Lower lobe of right lung (tissue), 2 donors: ENCODE data around the gene MUTYH. TPM values are rescaled to one million over a fixed set of nuclear protein-coding genes. Genes with fewer than 3 reads are reported as not detected.
"Not testable (repeated sequence)": the region's sequence is repeated elsewhere in the genome, so short reads cannot be mapped to it uniquely, and the experiment has no call there.

Experiments used
- ATAC-seq, 2 donors: fragments of 200-7000 bp; cut with Tn5 transposase; one replicate each; pipeline ENCODE4 v1.9.1; 2020 to 2022; ENCODE audit warnings: mild to moderate bottlenecking in 2 of 2, moderate library complexity in 2 of 2
- DNase-seq: peaks from one replicate; pipeline ENCODE4 v3.0.0-alpha.2; 2020
- H3K27ac ChIP-seq: fragments of 200-600 bp; one replicate; pipeline ENCODE4 v1.8.0; 2022
- H3K27me3 ChIP-seq: fragments of 200-600 bp; one replicate; pipeline ENCODE4 v1.8.0; 2022; ENCODE audit warnings: low read depth
- H3K36me3 ChIP-seq: fragments of 200-600 bp; one replicate; pipeline ENCODE4 v1.8.0; 2022; ENCODE audit warnings: mild to moderate bottlenecking
- H3K4me1 ChIP-seq: fragments of 200-600 bp; one replicate; pipeline ENCODE4 v1.8.0; 2022
- H3K4me3 ChIP-seq: fragments of 200-600 bp; one replicate; pipeline ENCODE4 v1.8.0; 2022; ENCODE audit warnings: mild to moderate bottlenecking
- H3K9me3 ChIP-seq: fragments of 200-600 bp; one replicate; pipeline ENCODE4 v1.8.0; 2022
- intact Hi-C: fragments of 100-400 bp; cut with DNase I; formaldehyde crosslinking; loops from one replicate; pipeline ENCODE4 v1.11.0; 2022
- total RNA-seq: library from RNA; stranded (reverse); fragmentation: NEBNext Ultra II Directional; extraction: Animal tissue kit (Norgen Biotek cat#: 25700); gene quantifications from one replicate; pipeline ENCODE4 v1.2.1, GENCODE V29; 2021
- TF ChIP-seq, protein P1 (sequence below): fragments of 200-600 bp; IDR thresholded peaks from one replicate; pipeline ENCODE4 v1.8.0; 2022; ENCODE audit warnings: antibody characterized with exemption, mild to moderate bottlenecking
- donor health status: DM: no; HTN: yes; CAD: no; lungs with severe emphysema.

The MUTYH gene
- total RNA-seq, 1 donor from 2014 or later = 23.7 TPM

DNA sequence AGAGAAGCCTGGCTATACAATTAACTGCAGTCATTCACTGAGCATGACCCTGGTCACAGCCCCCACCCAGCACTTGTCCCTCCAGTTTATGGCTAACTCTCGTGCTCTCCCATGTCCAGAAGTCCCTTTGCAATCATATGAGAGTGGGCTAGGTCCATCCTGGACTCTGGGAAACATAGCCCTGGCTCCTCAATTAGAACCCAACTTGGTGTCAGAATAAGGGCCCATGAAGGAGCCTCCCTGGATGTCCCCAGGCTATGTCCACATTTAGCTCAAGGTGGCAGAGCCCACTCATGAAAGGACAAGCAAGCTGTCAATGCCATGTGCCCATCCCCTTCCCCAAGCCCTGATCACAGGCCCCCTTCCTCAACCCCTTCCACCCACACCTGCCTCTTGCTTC, 40.9 kb downstream of the MUTYH start:
- TF ChIP-seq, protein P1, sequence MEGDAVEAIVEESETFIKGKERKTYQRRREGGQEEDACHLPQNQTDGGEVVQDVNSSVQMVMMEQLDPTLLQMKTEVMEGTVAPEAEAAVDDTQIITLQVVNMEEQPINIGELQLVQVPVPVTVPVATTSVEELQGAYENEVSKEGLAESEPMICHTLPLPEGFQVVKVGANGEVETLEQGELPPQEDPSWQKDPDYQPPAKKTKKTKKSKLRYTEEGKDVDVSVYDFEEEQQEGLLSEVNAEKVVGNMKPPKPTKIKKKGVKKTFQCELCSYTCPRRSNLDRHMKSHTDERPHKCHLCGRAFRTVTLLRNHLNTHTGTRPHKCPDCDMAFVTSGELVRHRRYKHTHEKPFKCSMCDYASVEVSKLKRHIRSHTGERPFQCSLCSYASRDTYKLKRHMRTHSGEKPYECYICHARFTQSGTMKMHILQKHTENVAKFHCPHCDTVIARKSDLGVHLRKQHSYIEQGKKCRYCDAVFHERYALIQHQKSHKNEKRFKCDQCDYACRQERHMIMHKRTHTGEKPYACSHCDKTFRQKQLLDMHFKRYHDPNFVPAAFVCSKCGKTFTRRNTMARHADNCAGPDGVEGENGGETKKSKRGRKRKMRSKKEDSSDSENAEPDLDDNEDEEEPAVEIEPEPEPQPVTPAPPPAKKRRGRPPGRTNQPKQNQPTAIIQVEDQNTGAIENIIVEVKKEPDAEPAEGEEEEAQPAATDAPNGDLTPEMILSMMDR = no peak

DNA sequence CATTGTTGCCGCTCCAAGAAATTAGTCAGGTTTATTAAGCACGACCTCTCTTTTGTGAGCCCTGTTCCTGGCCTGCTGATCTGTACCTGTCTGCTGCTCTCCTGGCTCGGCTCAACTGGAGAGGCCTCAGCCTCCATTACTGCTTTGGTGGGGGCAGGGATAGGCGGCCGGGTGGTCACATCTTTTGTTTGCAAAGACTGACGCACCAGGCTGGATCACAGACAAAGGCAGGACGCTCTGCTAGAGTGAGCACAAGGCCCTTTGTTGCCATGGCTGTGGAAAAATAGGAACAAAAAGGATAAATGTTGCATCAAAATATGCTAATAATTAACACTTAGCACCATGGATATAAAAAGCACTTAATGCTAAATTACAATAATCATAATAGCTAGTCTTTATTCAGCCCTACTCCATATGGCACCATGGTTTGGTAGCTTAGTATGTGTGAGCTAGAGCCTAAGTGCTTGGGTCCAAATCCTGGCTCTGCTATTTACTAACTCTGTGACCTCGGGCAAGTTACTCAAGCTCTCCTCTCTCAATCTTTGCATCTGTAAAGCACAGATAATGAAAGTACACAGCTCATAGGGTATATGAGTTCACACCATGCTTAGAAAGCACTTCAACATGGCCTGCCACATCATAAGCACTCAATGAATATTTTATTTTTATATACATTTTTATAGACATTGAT, 42.4 kb downstream of the MUTYH start:
- Histone ChIP-seq H3K9me3 (no peaks in the 10 kb centered on the region), H3K27ac (no peak overlapping the region), H3K4me1 (peaks cover 2% of the 10 kb centered on the region), H3K36me3 (no peaks in the 10 kb centered on the region), H3K4me3 (no peak overlapping the region), H3K27me3 (no peaks in the 10 kb centered on the region)
- ATAC-seq = no peak
- TF ChIP-seq, protein P1 = no peak
- intact Hi-C loops = no loop called here
- DNase-seq = no peak

More for the DNA sequence above, 40.9 kb downstream of the MUTYH start:
- H3K27ac ChIP-seq = no peak overlapping the region
- no peaks in the 10 kb centered on the region for H3K36me3 ChIP-seq
- ATAC-seq (no peak), DNase-seq (no peak)
- H3K27me3 ChIP-seq = no peaks in the 10 kb centered on the region
- H3K4me3 ChIP-seq = no peak overlapping the region
- intact Hi-C loops = no loop called here
- no peaks in the 10 kb centered on the region for H3K9me3 ChIP-seq
- peaks cover 7% of the 10 kb centered on the region for H3K4me1 ChIP-seq

DNA sequence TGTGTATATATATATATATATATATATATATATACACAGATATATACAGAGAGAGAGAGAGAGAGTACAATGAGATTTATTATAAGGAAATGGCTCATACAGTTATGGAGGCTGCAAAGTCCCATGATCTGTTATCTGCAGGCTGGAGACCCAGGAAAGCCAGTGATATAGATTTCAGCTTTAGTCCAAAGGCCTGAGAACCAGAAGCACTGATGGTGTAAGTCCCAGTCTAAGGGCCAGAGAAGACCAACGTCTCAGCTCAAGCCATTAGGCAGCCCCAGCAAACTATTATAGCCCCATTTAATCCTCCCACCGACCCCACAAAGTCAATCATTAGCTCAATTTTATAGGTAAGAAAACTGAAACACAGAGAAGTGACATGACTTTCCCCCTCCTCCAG, 48.5 kb downstream of the MUTYH start:
- Histone ChIP-seq H3K27ac (no peak overlapping the region), H3K27me3 (no peaks in the 10 kb centered on the region), H3K4me1 (no peaks in the 10 kb centered on the region), H3K9me3 (no peaks in the 10 kb centered on the region), H3K36me3 (no peaks in the 10 kb centered on the region), H3K4me3 (no peak overlapping the region)
- DNase-seq (no peak), ATAC-seq (no peak)
- intact Hi-C loops = no loop called here
- TF ChIP-seq, protein P1 = no peak

DNA sequence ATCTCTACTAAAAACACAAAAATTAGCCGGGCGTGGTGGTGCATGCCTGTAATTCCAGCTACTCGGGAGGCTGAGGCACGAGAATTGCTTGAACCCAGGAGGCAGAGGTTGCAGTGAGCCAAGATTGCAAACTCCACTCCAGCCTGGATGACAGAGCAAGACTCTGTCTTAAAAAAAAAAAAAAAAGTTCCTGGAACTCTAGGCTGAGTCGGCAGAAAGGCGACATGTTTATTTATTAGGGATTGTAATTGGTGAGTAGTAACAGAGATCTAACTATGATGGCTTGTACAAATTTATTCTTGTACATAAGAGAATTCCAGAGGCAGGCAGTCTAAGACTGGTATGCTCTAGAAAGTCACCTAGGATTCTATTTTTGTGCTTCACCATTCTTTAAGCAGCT, 49.2 kb downstream of the MUTYH start:
- H3K4me1 ChIP-seq, DNase-seq, intact Hi-C loops, H3K9me3 ChIP-seq, ATAC-seq, H3K4me3 ChIP-seq, H3K36me3 ChIP-seq, H3K27me3 ChIP-seq, H3K27ac ChIP-seq: not testable (repeated sequence)

DNA sequence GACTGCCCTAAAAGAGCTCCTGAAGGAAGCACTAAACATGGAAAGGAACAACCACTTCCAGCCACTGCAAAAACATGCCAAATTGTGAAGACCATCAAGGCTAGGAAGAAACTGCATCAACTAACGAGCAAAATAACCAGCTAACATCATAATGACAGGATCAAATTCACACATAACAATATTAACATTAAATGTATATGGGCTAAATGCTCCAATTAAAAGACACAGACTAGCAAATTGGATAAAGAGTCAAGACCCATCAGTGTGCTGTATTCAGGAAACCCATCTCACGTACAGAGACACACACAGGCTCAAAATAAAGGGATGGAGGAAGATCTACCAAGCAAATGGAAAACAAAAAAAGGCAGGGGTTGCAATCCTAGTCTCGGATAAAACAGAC, 53.7 kb downstream of the MUTYH start:
- DNase-seq, intact Hi-C loops, H3K4me1 ChIP-seq, H3K9me3 ChIP-seq, H3K4me3 ChIP-seq, H3K27me3 ChIP-seq, H3K36me3 ChIP-seq, H3K27ac ChIP-seq, ATAC-seq: not testable (repeated sequence)

DNA sequence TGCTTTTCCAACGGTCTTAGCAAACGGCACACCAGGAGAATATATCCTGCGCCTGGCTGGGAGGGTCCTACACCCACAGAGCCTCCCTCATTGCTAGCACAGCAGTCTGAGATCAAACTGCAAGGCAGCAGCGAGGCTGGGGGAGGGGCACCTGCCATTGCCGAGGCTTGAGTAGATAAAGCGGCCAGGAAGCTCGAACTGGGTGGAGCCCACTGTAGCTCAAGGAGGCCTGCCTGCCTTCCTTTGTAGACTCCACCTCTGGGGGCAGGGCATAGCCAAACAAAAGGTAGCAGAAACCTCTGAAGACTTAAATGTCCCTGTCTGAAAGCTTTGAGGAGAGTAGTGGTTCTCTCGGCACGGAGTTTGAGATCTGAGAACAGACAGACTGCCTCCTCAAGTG, 55.4 kb downstream of the MUTYH start:
- intact Hi-C loops, DNase-seq, H3K4me3 ChIP-seq, H3K36me3 ChIP-seq, H3K9me3 ChIP-seq, H3K4me1 ChIP-seq, H3K27me3 ChIP-seq, H3K27ac ChIP-seq, ATAC-seq: not testable (repeated sequence)

DNA sequence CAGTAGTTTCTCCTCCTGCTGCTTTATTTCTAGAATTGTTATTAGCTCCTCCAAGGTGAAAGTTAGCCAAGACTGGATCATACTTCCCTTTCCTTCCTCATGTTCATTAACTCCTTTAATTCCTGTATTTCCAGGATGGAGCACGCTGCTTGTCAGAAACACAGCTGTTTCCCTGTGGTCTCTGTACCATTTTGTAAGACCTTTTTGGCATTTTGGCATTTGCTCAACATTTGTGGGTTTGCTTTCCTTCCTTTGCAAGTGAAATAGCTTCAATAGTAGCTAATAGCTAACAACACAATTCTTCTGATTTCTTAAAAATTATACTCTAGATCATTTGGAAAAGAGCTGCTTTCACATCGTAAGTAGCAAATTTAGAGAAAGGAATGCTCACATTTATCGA, 57.9 kb downstream of the MUTYH start:
- no peaks in the 10 kb centered on the region for H3K4me1 ChIP-seq
- TF ChIP-seq, protein P1 = no peak
- no peak overlapping the region for H3K4me3 ChIP-seq
- DNase-seq (no peak), ATAC-seq (no peak)
- H3K36me3 ChIP-seq = no peaks in the 10 kb centered on the region
- intact Hi-C loops = no loop called here
- no peak overlapping the region for H3K27ac ChIP-seq
- no peaks in the 10 kb centered on the region for H3K9me3 ChIP-seq
- no peaks in the 10 kb centered on the region for H3K27me3 ChIP-seq

Other genes starting within 250 kb of the MUTYH start
- gene ZSWIM5, start 133.8 kb downstream of the MUTYH start, total RNA-seq = 3.6 TPM
- gene HPDL, start 13.5 kb downstream of the MUTYH start, total RNA-seq = not detected
- gene TOE1, start 270 bp downstream of the MUTYH start, total RNA-seq = 11.5 TPM
- 8.2 TPM for gene TESK2, start 150.7 kb upstream of the MUTYH start, total RNA-seq
- 0.77 TPM for gene CCDC163, start 159.6 kb upstream of the MUTYH start, total RNA-seq
- gene MMACHC, start 159.9 kb upstream of the MUTYH start, total RNA-seq = 5.9 TPM
- 417 TPM for gene PRDX1, start 181.4 kb upstream of the MUTYH start, total RNA-seq
- gene AKR1A1, start 210.4 kb upstream of the MUTYH start, total RNA-seq = 203 TPM
- gene NASP, start 243.6 kb upstream of the MUTYH start, total RNA-seq = 50.0 TPM